Suppressor macrophage treated with lipopolysaccharide for 4 hours (primary cell): Measurements from ENCODE around the gene IFRD2.

Experiments used
- DNase-seq: peaks from one replicate; pipeline ENCODE4 v3.0.0-alpha.2; 2020

The IFRD2 gene

GRCh38 chr3:50292159-50293078 is at the start of gene IFRD2:
IFRD2 (minus strand) TSS chr3:50292429; CDS start chr3:50292274, 155 bp downstream.
- peak; percentile 98 for DNase-seq

- no peak for DNase-seq
These were observed 49.3 kb upstream of the IFRD2 start for GRCh38 chr3:50341537-50341936.

GRCh38 chr3:50340448-50341329 is 48.5 kb upstream of the IFRD2 start, which contains the start of gene RASSF1:
RASSF1 (minus strand) TSS chr3:50340836; CDS start chr3:50340805, 31 bp downstream.
- peak; percentile 67 for DNase-seq

- DNase-seq, result no peak
These were observed 47.9 kb upstream of the IFRD2 start for GRCh38 chr3:50340147-50340447.

GRCh38 chr3:50339485-50340146 is 47.4 kb upstream of the IFRD2 start:
- DNase-seq, result no peak

GRCh38 chr3:50338965-50339364 is 46.7 kb upstream of the IFRD2 start:
- peak; percentile 49 for DNase-seq

- peak; percentile 100 for DNase-seq
These were observed 45.1 kb upstream of the IFRD2 start for GRCh38 chr3:50337175-50337861.

- DNase-seq, result no peak
These were observed 44.4 kb upstream of the IFRD2 start for GRCh38 chr3:50336452-50337174.

- no peak for DNase-seq
These were observed 42.3 kb upstream of the IFRD2 start for GRCh38 chr3:50334339-50335075.

GRCh38 chr3:50333744-50334328 is 41.6 kb upstream of the IFRD2 start:
- DNase-seq, result no peak

GRCh38 chr3:50331364-50331907 is 39.2 kb upstream of the IFRD2 start:
- DNase-seq, result no peak

GRCh38 chr3:50330330-50330729 is 38.1 kb upstream of the IFRD2 start:
- DNase-seq, result no peak

- peak; percentile 98 for DNase-seq
These were observed 35.9 kb upstream of the IFRD2 start, which contains the start of gene TUSC2 for GRCh38 chr3:50327943-50328691. TUSC2 (minus strand) TSS chr3:50328223; CDS start chr3:50328099, 124 bp downstream.

- no peak for DNase-seq
These were observed 34.9 kb upstream of the IFRD2 start for GRCh38 chr3:50327129-50327528.

- DNase-seq, result no peak
These were observed 33.9 kb upstream of the IFRD2 start for GRCh38 chr3:50326182-50326541.

- no peak for DNase-seq
These were observed 33.4 kb upstream of the IFRD2 start for GRCh38 chr3:50325497-50326181.

GRCh38 chr3:50325113-50325480 is 32.9 kb upstream of the IFRD2 start:
- DNase-seq, result no peak

GRCh38 chr3:50324351-50325112 is 32.3 kb upstream of the IFRD2 start:
- peak; percentile 71 for DNase-seq
